NCI-H526 treated with DMSO at 0.1 percent for 48 hours (cell line): ENCODE results near the gene OOSP4A.

Source experiments
- DNase-seq: peaks from one replicate; lab custom pipeline; 2025; lab: John Stamatoyannopoulos, UW

OOSP4A gene

DNA sequence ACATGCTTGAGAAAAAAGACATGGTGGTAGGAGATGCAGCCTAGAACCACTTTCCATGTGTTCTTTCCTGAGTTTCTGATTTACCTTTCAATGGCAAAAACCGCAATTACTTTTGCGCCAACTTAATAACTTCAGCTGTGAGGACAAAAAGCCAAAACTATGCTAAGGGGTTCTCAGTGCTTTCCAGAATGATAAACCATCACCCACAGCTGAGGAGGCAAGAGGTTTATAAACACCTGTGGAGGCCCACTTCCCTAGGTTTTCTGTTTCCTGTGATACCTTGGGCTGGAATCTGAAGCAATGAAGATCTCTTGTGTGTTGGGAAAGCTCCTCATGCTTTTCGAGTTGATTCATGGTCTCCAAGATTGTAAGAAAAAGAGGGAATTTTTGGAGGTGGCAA, at the start of gene OOSP4A:
TSS of gene OOSP4A (plus strand) at position 301 of the 400 bp plus-strand sequence. CDS start at position 301, 0 bp downstream.
- no peak for DNase-seq

DNA sequence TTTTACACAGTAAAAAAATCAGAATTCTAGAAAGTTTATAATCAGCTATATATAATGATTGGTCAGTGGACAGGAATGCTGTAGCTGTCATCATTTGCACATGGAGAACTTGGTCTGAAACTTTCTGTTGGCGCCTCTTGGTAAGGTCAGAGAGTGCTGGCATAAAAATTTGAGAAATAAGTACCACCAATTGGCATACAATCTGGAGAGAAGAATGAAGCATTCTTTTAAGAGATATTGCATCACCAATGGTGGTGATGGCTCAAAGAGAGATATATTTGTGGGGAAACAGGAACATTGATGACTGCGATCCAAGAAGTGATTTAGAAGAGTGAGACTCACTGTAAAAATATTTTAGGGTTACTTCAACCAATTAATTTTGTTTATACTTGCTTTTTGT, 45.4 kb upstream of the OOSP4A start:
- no peak for DNase-seq

DNA sequence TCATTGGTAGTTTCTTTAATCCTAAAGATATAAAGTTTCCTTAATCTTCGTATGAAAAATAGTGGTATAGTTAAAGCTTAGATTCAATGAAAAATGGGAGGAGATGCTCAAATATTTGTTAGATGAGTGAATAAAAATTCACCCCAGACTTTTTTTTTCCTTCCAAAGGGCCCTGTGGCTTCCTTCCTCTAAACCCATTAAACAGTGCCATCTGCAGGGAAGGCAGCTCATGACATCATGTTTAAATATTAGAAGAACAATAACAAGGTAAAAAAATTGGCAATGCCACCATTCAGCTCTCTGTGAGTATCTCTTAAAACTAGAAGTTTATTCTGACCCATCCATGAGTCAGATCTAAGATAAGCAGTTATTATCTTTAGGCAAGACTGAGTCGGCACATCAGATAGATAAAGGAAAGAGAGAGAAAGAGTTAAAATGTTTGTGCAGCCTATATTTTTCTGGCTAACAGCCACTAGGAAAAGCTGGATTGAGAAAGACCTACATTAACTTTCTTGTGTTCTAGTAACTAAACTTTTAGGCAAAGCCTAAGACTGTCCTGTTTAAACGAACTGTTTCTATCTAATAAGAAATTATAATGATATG, 44.7 kb upstream of the OOSP4A start:
- peak; percentile 3 for DNase-seq

DNA sequence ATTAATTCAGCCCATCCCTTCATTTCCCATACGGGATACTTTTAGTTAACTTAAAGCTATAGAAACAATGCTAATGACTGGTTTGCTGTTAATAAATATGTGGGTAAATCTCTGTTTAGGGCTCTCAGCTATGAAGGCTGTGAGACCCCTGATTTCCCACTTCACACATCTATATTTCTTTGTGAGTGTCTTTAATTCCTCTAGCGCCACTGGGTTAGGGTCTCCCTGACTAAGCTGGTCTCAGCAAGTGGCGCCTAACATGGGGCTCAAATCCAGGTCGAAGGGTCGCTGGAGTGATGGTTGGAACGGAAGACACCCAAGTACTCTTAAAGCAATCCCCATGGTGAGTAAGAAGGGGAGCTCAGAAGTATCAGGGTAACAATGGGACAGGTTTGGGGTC, 40.0 kb upstream of the OOSP4A start:
- DNase-seq: no peak

DNA sequence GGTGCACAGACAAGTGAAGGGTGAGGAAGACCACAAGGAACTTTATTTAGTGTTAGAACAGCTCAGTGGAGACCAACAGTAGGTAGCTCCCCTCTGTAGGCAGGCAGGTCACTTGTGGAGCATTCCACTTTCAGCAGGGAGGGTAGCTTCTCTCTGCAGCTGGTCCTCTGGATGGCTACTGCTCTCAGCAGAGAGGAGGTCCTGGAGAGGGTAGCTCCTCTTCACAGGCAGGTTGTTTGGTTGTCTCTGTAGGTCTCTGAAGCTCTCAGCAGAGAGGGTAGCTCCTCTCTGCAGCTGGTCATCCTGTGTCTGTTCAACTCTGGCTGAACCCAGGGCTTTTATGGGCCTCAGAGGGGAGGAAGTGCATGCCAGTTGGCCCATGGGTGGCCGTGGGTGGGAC, 32.1 kb upstream of the OOSP4A start:
- no peak for DNase-seq

DNA sequence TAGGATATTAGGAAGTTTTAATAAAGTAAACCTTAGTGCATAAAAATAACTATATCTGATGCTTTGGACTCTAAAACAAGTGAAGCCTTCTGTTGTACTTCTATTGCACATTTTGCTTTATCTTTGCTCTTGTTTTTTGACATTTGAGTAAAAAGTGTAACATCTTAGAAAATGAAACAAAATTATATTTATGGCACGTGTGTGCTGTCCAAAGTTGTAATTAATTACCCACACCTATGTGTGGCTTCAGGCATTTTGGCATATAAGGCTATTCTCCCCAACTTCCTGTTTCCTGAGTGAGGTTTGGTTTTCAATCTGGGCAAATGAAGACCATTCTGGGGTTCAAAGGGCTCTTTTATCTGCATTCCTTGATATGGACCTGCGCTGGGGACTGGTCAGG, 25.7 kb upstream of the OOSP4A start, which contains the start of gene OOSP1:
TSS of gene OOSP1 (plus strand) at position 301 of the 400 bp plus-strand sequence. CDS start at position 324, 23 bp downstream.
- DNase-seq: no peak

DNA sequence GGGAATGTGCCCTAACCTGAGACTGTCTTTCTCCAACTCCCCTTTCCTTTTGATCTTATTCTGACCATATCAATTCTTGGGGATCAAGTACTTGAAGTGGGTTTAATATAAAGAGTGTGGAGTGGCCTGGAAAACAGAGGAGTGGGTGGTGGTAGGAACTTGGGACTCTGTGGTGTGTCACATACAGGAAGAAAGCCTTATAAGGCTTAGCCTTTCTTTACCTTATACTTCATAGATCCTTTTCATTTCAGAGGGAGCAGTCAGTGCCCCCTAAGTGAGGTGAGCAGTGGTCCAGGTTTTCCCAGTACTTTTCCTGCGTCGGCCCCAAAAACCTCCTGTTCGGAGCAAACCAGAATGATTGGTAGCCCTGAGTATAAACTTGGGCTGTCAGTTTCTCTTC, 25.1 kb upstream of the OOSP4A start:
- DNase-seq: no peak

DNA sequence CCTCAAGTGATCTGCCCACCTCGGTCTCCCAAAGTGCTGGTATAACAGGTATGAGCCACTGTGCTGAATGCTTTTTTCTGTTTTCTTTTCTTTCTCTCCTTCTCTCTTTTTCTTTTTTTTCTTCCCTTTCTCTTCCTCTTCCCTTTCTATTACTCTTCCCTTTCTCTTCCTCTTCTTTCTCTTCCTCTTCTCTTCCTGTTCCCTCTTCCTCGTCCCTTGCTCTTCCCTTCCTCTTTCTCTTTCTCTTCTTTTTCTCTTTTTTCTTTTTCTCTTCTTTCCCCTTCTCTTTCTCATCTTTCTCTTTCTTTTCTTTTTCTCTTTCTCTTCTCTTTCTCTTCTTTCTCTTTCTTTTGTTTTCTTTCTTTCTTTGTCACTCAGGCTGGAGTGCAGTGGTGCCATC, 24.4 kb upstream of the OOSP4A start:
- no peak for DNase-seq

DNA sequence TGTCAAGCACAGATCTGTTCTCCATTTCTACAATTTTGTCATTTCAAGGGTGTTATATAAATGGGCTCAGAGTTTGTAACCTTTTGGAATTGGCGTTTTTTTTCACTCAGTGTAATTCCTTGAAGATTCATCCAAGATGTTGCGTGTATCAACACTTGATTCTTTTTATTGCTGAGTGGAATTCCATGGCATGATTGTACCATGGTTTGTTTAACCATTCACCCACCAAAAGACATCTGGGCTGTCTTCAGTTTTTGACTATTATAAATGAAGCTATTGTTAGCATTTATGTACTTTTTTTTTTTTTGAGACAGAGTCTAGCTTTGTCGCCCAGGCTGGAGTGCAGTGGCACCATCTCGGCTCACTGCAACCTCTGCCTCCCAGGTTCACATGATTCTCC, 22.7 kb upstream of the OOSP4A start:
- no peak for DNase-seq

DNA sequence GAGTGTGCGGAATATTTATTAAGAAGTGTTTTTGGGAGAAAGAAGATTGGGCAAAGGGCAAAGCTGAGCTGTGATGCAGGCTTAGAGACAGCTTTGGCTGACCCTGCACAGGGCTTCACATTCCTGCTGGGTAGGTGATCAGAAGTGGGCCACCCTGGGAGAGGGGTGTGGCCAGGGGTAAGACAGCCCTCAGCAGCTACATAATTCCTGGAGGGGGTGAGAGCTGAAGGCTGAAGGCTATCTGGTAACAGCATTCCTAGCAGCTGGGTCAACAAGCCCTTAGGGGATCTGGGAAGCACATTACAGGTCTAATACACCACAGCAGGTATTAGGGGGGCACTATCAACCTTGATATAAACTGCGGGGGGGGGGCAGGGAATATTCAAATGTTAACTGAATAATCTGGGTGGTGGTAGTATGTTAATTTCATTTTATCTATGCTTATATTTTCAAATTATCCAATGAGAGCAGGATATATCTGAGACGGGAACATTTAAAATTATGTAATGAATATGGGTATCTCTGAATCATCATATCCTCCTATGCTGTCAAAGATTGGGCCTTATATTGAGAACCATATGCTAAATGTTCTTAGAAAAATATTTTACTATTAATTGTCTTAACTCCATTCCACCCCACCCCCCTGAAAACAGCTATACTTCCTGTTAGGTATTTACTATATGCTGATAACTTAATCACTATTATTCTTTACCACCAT, 19.7 kb upstream of the OOSP4A start:
- DNase-seq: no peak

DNA sequence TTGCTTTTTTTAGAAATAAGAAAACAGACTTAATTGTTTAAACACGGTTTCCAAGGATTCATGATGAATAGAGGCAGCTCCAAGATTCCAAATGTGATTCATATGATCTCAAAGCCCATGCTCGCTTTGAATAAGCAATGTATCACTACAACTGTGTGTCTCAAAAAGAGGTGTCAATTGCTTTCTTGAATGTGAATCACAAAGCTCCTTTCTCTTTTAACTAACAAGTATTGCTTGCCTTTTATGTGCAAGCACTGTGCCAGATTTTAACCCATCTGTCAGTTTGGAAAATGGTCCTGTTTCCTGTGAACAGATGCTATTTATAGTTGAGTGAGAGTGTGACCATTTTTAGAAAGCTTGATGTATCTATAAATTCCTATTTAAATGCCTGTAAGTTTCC, 19.1 kb upstream of the OOSP4A start:
- DNase-seq: no peak

DNA sequence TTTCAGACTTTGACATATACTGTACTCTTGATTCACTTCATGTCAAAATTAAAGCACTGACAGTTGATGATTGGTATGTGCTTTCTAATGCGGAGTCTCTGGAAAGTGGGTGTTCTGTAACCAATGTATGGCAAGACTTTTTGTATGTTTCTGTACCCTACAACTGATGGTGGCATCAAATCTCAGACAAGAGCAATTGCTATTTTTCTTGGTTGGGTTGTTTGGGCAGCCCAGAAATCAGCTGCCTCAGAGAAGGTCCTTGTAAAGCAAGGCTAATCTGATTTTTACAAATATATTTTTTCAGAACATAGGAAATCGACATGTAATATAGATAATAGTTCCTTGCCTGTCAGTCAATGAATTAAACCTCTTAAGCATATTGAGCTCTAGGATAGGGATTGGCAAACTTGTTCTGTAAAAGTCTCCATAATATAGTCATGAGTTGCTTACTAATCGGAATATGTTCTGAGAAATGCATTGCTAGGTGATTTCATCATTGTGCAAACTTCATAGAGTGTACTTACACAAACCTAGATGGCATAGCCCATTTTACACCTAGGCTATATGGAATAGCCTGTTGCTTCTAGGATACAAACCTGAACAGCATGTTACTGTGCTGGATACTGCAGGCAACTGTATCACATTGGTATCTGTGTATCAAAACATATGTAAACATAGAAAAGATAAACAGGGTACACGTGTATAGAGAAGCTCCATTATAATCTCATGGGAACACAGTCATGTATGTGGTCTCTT, 10.2 kb upstream of the OOSP4A start:
- DNase-seq: no peak

DNA sequence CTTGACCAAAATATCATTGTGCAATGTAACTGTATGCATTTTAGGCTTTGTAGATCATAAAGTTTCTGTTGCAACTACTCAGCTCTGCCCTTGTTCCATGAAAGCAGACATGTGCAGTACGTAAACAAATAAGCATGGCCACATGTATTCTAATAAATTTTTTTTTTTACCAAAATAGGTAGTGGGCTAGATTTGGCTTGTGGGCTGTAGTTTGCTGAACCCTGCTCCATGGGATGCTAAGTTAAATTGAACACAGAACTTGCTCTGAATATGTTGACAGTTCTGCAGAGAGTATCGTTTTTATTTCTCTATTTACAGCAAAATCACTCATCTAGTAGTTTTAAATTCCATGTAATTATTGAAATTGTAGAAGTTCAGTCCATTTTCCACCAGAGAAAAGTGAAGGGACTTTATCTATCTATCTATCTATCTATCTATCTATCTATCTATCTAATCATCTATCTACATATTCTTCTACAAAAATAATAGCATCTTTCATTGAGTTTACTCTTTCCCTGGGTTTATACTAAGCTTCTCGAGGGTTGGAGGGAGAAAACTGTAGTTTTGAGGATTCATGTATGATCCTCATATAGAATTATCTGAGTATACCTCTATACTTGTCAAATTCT, 9.5 kb upstream of the OOSP4A start:
- DNase-seq: no peak

DNA sequence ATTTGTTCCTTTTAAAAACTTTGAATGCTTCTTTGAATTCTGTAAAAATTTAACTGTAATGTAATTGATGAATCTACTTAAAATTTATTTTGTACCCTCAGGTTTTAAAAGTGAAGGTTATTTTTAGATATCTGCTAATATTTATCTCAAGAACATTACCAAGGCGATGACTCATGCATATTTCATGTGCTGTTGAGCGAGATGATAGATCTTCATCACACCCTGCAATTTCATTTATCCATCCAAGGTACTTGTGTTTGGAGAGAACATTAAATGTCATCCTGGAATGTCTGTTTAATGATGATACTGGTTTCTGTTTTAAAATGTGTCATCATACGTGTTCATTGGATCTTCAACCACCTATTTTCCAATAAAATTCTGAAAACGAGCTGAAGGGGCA, 6.7 kb upstream of the OOSP4A start:
- no peak for DNase-seq

DNA sequence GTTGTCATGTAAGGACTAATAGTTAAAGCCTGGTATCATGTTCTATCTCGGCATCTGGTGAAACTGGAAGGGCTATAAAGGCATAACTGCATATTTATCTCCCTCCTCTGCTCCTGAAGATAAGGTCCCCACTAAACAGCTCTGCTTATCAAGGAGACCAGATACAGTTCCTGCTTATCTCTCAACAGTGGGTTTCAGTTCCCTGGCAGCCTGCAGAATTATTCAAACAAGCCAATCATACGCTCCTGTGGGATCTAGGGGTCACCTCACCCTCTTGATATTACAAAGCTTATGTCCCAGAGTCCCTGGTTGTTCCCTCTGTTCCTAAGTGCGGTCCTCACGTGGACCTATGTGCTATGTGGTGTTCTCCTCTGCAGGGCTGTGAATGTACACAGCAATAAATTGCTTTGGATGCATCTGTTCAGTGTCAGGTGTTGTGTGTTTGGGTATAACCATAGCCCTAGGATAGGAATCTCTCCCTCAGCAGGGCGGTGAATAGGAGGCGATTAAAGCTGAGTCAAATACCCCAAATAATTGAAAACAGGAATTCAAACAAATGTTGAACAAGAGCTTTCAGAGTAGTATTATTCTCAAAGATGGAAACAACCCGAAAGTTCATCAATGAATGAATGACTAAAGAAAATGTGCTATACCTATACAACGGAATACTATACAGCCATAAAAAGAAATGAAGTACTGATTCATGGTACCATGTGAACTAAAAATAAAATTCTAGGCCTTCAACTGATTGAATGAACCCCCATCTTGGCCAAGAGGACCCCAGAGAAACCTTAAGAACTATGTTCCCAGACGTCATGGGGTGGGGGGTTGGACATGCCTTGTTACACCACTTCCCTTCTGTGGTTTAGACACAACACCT, 3.1 kb upstream of the OOSP4A start:
- DNase-seq: no peak

DNA sequence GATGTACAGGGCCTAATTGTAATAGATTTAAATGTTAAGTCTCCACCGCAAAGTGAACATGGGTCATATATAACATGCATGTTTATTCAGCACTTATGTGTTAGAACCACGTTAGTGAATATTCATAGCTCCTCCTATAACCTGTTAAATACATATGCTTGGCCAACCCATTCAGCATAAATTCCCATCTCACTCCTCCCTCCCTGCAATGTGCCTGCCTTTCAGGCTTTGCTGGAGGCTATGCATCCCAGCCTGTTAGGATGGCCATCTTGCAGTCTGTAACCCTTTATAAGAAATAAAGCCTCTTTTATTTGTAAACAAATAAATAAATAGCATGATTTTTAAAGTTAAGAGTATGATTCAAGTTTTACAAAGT, 1.7 kb upstream of the OOSP4A start:
- DNase-seq: no peak

DNA sequence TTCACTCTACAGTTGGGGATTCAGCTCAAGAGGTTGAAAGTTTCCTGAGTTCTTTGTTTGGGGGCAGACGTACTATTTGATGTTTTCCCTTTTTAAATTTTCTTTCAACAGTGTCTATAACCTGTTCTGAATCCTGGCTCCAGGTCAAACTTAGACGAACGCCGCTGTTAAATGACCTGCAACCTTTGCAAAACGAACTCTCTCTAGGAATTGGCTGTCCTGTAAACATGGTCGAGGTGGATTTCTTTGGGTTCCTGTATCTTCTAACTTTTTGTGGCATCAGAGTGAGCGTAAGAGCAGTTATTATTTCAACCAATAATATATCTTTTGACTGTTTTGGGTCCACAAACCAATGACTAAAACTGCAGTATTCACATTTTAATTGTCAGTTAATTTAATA, 1.6 kb downstream of the OOSP4A start:
- DNase-seq: no peak

DNA sequence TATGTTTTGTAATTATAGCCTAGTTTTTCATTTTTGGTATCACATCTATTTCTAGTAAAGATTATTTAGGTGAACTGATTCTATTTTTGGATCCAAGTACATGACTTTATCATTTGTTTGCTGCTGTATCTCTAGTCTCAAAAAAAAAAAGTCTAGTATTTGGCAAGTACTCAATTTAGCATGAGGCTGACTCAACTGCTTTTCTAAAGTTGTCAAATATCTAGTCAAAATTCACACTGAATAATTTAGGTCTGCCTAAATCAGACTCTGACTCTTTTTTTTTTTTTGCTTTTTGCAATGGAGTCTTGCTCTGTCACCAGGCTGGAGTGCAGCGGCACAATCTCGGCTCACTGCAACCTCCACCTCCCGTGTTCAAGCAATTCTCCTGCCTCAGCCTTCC, 2.4 kb downstream of the OOSP4A start:
- no peak for DNase-seq

DNA sequence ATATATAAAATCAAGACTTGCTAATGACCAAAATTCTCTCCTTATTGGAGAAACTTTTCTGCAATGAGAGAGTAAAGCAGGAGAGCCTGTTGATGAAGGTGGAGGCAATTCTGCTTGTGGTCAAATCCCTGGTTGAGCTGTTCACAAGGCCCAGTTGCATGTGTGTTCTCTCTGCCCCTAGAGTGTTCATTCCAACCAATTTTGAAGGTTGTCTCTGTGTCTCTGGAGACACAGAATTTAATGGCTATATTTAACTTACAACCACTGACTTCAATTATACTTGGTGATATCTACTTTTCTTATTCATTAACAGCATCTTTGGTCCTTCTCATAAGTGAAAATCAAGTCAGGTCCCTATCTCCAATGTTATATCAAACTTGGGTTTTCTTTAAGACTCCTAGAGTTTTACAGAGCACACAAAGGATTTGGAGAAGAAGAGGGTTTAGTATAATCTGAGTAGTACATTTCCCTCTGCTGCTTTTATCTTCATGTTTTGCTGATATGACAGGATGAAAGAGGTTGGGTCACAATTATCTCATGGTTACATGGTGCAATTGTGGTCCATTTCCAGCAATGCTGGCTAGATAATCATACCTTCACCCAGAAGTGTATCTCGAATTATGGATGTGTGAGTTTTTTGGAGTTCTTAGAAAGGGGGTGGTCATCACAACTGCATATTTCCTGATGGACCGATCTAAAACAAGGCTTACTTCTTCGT, 4.0 kb downstream of the OOSP4A start:
- no peak for DNase-seq

DNA sequence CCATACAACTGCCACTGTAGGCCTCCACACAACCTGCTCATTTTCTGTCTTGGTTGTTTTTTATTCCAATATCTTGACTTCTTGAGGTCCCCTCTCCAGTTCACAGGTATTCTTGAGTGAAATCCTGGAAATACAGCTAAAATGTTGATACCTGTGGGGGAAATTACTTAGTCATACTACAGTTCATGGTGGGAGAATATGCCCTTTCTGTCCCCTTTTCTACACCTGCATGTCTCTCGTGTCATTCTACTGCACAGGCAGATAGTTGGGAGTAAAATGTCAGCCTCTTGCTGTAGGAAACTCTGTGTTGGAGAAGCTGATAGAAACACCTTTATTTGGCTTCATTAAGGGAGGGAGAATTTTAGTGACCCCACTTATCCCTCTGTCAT, 4.6 kb downstream of the OOSP4A start:
- no peak for DNase-seq

DNA sequence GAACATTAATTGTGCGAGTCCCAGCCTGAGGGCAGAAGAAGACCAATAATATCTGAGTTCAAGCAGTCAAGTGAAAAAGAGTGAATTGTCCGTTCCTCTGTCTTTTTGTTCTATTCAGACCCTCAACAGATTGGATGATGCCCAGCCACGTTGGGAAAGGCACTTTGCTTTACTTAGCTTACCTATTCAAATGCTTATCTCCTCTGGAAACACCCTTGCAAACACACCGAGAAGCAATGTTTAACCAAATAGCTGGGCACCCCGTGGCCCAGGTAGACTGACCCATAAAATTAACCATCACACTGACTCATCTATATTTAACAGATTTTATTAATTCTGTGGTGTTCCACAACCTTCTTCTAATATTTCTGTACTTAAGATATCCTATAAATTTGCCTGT, 9.3 kb downstream of the OOSP4A start:
- DNase-seq: no peak
